EH (cell line): ENCODE data around the gene ZNF609.

Experiments
- DNase-seq: peaks from one replicate; pipeline ENCODE4 v3.0.0-alpha.2; 2015; ENCODE audit warnings: low read depth

The ZNF609 gene

GRCh38 chr15:64697911-64698369, 237.6 kb downstream of the ZNF609 start:
- peak; percentile 32 for DNase-seq

DNA sequence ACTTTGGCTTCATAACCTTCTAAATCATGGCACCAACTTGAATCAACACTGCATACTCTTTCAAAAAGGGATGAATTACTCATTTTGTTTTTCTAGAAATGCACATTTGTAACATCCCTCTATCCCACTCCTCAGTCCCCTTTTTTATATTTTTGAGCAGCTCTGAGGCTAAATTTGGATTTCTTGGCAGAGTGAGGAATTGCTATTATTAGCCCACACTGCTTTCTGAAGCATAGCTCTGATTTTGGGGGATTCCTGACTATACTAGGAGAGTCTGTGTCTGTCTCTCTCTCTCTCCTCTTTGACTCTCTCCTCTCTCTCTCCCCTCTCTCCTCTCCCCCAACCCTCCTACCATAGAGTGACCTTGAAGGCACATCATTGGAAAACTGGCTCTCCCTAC, 238.4 kb downstream of the ZNF609 start:
- DNase-seq = no peak

DNA sequence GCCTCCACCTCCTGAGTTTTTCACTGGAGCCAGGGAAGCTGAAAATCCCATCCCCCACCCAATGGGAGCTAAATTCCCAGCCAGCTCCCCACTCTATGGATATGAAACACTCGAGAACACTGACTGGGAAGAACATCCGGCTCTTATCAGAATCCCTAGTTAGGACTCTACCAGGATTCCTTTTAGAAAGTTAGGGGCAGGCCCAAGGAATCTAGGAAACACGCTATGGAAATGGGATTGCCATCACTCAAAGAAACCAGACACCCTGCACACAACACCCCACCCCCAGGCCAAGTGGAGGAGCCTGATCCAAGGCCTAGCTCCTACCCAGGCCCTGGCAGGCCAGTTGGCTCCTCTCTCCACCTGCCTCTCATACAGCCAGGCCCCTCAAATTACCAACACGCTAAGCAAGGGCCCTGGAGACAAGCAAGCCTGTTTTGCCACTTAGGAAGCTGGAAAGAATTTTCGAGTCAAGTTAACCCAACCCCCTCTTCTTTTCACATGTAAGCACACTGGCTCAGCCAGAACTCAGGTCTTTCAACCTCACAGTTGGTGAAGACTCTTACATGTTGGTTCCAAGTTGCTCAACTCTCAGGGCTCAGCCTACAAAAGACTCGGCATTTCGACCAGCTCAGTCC, 239.5 kb downstream of the ZNF609 start:
- peak; percentile 69 for DNase-seq

- no peak for DNase-seq
These were observed 240.7 kb downstream of the ZNF609 start for GRCh38 chr15:64701051-64701450.

DNA sequence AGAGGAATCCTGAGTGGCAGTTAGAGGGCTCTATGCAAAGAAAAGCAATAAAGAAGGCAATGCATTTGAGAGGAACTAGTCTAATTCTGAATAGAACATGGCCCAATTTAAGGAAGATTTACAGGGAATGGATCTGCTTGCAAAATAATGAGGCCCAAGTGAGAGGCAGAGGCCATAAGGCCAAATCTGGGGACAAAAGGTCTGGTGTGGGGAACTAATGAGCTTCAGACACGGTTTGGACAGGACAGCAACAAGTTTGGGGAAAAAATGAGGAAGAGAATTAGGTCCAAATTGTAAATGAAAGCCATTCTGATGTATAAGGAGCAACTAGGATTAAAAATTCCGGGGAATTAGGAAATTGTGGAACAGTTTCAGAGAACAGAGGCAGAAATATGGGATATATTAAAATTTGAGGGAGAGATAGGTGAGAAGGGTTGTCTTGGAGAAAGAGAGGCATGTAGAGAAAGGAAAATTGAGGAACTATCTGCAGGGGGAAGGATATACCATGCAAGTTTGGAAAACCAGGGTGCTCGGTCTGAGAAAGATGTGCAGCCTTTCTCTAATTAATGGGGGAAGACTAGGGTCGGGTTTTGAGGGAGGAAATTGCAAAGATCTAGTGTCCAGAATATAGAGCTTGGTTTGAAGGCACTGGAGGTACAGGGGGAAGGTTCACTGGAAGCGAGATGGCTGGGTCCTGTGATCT, 241.3 kb downstream of the ZNF609 start:
- no peak for DNase-seq

DNA sequence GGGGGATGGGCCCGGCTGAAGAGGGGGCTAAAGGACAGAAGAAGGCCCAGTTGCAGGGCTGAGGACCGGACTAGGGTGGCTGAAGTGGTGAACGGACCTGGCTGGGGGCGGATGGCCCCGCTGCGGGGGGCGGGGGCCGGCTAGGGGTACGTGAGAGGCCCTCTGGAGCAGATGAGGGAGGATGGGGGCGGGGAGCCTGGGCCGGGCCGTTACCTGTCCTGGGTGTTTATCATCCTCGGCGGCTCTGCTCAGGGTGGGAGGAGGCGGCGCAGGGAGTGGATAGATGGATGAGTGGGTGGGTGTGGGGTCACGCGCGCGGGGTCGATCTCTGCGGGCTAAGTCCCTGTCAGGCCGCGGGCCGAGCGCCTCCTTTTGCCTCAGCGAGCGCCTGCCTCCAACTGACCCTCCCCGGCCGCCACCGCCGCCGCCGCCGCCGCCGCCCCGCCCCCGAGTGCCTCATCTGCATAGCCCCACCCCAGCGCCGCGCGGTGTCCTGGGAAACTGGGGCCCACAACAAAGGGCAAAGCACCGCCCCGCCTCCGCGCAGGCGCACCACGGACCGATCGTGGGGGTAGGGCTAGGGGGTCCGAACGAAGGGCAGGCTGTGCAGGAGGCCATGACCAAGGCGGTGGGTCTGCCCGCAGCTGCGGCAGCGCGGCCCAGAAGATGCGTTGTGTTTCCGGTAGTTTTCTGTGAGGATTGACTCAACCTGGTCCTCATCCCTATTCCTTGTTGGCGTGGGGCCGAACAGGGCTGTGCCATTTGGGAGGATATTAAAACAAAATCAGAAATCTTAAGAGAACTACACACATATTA, 242.6 kb downstream of the ZNF609 start:
- DNase-seq = peak; percentile 92

GRCh38 chr15:64703632-64703959, 243.2 kb downstream of the ZNF609 start:
- no peak for DNase-seq

DNA sequence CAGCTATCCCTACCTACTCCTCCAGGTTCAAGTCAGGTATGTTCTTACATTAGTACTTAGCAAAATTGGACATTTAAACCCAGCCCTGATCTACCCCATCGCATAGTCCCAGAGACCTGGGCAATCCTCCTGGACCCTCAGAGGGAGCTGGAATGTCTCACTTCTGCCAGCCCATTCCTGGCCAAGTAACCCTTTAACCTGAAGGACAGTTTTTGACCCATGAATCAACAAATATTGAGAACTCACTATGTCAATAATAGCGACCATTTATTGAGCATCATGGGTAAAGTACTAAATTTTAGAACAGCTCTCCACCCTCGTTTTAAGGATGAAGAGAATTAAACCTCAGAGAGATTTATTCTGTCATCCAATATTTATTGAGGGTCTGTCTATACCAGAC, 244.6 kb downstream of the ZNF609 start:
- DNase-seq = no peak

DNA sequence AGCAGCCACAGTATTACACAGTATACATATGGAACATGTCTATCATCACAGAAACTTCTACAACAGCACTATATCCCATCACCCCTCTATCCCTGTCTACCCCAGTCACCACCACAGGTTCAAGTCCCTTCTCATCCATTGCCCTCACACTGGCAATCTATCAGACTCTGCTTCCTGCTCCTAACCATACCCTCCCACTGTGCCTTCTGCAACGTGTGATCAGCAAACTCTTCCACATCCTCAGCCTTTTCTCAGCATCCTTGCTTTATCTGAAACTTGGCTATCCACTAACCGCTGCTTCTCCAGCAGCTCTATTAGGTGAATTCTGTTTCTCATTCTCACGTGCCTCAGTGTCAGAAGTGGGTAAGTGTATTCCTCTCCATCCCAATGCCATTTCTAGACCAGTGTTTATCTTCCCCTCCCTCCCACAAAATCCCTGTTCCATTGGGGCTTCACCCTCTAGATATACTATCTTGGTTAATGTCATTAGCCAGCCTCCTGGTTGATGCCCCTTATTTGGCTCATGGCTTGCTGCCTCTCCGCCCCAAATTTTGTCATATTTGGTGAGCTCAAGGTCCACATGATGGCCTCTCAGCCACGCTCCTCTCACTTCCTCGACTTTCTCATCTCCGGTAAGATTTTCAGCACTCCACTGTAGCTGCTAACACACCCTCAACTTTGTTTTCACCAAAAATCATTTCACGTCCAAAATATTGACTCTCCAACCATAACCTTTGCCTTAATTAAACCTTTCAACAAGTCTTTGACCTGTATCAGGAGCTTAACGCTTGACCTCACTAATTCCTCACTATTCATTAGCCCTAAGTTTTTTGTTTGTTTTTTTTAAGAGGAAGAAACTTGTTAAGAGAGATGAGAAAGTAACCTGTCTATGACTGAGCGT, 245.9 kb downstream of the ZNF609 start:
- DNase-seq = no peak

DNA sequence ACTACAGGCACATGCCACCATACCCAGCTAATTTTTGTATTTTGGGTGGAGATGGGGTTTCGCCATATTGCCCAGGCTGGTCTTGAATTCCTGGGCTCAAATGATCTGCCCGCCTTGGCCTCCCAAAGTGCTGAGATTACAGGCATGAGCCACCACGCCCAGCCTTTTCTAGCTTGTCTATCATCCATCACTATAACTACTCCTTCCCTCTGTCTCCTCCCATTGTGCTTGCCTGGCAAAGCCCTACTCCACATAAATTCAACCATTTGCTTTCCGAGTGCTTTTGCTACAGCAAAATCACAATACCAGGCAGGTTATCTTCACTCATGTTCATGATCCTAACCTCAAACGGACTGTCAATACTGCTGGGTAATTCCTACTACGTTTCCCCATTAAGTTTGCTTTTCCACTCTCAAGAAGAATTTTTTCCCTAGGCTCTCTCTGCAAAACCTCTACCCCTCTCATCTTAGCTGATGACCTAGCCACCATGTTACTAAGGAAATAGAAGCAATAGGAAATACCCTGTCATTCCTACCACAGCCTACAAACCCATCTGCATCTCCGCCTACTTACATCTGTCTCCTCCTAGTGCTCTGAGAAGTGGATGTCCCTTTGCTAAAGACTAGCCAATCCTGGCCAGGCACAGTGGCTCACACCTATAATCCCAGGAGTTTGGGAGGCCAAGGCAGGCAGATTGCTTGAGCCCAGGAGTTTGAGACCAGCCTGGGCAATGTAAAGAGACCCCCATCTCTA, 250.5 kb downstream of the ZNF609 start:
- DNase-seq = no peak

DNA sequence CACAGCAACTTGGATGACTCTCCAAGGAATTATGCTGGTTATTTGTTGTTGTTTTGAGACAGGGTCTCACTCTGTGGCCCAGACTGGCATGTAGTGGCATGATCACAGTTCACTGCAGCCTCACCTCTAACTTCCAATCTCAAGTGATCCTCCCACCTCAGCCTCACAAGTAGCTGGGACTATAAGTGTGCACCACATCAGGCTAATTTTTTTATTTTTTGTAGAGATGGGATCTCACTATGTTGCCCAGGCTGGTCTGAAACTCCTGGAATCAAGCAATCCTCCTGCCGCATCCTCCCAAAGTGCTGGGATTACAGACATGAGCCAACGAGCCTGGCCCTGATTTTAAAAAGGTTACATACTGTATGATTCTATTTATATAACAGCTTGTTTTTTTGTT, 252.0 kb downstream of the ZNF609 start:
- no peak for DNase-seq

GRCh38 chr15:64713592-64713991, 253.2 kb downstream of the ZNF609 start:
- DNase-seq = no peak

GRCh38 chr15:64716452-64716851, 256.1 kb downstream of the ZNF609 start:
- DNase-seq = no peak

DNA sequence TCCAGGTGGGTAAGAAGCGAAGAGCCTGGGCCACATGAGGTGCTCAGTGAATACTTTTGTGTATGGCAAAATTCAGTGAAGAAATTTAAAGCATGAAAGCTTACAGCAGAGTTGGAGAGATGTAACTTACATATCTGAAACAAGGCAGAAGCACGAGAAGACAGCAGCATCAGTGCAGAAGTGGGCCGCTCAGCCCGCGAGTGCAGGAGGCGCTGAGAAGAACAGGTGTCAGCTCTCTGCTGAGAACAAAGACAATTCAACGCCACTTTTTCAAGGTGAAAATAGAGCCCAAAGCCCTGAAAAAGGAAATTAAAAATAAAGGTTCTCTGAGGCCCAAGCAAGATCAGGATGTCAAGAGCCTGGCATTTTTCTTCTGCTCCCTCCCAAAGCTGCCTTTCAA, 256.8 kb downstream of the ZNF609 start:
- DNase-seq = no peak

DNA sequence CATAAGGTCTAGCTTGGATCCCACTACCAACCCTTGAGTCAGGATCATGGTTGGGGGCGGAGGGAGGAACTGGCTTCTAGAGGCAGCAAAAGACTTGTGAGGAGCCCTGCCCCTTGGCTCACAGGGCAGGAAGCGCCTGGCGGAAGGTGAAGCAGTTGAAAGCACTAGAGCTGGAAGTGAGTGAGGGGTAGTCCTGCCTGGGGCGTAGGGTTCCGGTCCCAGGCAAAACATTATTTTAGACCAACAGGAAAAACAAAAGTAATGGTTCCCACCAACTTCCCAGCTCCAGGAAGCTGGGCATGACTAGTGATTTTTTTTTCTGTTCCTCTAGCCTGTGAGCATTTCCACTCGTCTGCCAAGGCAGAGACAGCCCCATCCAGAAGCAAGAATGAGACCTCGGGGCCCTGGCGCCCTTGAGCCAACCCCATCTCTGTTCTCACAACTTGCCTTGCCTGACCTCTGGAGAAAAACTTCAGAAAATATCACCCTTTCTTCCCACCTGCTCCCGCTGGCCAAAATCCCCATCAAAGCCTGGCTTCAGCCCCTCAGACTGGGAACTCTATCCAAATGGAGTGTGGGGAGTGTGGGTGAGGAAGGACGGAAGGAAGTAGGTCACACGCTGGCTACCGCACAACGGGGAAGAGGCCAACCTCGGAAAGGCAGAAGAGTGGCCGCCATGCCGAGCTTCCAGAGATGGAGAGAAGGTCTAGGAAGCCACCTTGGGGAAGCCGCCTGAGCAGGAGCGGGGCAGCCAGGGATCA, 257.5 kb downstream of the ZNF609 start:
- no peak for DNase-seq

DNA sequence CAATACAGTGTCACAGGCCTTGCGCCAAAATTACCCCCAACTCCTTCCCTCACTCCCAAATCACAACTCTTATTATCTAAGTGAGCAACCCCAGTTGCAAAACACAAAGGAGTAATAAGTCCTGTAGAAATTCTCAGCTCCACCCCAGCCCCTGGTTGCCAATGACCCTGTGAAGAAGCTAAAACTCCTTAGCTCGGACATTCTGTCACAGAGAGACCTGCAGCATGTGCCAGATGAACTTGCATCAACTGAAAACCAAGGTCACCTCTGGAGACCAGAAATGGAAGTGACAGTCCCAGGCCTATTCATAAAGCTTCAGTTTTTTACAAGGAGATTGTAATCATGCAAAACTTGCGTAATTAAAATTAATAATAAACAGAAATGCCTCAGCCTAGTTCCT, 259.8 kb downstream of the ZNF609 start:
- no peak for DNase-seq

DNA sequence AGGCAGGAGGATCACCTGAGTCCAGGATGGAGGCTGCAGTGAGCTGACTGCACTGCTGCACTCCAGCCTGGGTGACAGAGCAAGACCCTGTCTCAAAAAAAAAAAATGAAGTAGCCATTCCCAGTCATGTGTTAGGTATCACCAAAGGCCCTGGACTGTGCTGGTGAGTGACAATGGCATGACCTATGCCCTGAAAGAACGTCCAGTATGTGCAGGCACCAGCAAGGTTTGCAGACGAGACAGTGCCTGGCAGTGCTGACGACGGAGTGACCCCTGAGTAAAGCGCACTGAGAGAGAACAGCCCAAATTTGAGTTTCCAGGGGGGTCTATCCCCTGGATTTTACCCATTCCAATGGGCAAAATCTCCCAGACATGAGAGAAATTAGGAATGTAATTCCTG, 269.8 kb downstream of the ZNF609 start:
- no peak for DNase-seq

DNA sequence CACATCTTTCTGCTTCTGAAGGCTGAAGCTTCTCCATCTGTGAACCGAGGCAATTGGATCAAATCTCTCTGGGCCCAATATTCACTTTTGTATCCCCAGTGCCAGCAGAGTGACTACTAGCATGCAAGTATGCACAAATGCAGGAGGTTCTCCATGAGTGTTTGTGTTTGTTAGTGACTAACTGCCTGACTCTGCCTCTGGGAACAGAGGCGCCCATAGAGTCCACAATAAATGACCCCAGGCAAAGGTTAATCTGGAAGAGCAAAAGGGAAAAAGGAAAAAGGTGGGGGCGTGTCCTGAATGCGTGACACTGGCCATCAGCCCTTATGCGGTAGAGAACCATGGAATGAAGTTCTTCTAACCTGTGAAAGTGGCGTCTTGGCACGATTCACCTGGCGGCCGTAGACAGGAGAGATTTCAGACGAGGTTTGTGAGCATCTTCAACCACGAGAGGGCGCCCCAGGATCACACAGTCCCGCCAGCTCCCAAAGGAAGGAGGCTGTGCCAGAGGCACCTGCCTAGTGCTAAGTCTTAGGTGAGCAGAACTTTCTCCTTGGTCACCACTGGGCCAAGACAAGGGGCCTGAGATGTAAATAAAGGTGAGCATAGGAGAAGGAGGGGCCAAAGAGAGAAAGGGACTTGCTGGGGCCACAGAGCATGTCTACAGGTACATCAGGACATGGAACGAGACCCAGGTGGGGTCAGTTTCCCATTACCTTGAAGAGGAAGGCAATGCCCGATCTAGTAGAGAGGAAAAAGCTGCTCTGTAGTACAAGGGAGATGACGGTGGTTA, 270.8 kb downstream of the ZNF609 start:
- DNase-seq = peak; percentile 74

DNA sequence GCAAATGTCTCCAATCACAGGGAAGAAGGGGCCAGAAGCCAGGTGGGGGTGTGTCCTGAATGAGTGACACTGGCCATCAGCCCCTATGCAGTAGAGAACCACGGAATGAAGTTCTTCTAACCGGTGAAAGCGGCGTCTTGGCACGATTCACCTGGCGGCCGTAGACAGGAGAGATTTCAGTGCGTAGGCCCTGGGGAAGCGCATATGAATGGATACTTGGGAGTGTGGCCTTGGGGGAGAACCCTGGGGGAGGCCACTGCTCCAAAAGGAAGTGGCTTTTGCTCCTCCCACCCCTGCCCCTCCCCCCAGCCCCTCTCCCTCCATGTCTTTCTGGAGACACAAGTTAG, 271.4 kb downstream of the ZNF609 start:
- DNase-seq = no peak
